ENCODE results near the gene EGFL8.

Gene EGFL8

DNA sequence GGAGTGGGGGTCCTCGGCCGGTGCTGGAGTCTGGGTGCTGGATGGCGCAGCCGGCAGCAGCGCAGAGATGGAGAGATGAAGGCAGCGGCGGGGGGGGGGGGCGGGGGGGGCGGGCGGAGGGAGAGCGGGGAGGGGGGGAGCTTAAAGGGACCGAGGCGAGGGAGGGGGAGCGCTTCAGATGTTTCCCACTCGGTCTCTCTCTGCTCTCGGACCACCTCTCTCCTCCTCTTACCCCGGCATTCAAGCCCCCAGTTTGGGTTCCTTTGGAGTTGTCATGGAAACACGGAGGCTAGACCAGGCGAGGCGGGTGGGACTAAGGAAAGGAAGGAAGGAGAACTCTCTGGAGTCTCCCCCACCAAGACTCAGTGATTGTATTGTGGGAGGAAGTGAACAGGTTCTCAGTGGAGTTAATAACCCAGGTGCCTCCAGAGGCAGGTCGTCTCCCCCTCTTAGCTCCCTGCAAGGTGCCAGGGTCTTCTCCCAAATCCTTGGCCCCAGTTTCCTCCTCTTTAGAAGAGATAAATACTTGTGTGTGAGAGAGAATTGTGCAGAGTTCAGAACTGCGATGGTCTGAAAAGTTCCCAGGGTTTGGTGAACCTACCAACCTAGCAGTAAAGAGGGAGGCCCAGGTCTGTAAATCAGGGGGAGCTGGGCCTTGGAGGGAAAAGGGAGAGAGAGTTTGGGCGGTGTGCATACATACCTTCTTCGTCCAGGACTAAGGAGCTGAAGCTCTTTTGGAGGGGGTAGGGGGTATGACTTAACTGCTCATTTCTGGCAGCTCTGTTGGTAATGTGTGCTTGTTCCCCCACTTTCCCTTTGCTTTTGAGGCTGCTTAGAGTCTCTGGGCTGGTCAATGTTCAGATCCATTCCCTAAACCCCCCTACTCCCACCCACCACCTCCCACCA is 12.3 kb upstream of the EGFL8 start, which contains the start of gene PRRT1:
Gene PRRT1 (minus strand): TSS at position 77 of the 906 bp plus-strand sequence. CDS start 112 bp downstream, outside the sequence.
- TF ChIP-seq, protein P1, sequence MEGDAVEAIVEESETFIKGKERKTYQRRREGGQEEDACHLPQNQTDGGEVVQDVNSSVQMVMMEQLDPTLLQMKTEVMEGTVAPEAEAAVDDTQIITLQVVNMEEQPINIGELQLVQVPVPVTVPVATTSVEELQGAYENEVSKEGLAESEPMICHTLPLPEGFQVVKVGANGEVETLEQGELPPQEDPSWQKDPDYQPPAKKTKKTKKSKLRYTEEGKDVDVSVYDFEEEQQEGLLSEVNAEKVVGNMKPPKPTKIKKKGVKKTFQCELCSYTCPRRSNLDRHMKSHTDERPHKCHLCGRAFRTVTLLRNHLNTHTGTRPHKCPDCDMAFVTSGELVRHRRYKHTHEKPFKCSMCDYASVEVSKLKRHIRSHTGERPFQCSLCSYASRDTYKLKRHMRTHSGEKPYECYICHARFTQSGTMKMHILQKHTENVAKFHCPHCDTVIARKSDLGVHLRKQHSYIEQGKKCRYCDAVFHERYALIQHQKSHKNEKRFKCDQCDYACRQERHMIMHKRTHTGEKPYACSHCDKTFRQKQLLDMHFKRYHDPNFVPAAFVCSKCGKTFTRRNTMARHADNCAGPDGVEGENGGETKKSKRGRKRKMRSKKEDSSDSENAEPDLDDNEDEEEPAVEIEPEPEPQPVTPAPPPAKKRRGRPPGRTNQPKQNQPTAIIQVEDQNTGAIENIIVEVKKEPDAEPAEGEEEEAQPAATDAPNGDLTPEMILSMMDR (IDR thresholded peaks at IDR 0.05; ENCODE audit: extremely low read depth, missing control alignments) = no peak
- no peak for DNase-seq (ENCODE audit: low spot score)

DNA sequence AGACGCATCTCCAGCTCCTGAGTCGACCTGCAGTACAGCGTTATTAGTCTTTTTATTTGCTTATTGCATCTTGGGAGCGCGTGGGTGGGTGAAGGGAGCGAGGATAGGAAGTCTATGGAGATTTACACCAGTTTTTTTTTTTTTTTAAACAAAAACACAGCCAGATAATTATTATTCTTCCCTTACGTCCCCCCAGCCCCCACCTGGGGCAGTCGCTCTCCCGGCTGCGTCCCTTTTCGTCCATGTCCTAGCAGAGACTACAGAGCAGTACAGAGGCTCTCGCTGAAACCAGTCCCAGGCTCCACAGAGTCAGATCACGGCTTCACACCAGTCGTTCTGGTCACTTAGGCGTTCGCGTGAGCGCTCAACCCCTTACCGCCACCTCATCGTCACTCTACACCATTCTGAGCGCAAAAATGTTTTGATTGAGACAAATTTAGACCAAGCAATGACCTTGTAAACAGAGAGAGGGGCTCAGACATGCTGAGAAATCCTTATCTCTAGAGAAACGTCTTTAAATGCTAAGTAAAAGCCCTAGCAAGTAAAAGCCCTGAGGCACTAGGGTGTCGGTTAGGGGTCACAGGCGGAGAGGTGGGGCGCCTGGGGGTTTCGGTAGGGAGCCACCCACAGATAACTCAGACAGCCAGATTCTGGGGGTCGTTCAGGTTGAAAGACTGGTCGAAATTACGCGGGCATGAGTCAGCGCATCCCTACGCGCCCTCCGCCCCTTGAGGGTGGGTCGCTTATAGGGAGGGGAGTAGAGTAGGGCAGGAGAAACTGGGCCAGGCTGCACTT is 11.4 kb upstream of the EGFL8 start:
- no peak for DNase-seq (ENCODE audit: low spot score)
- TF ChIP-seq, protein P1 (IDR thresholded peaks at IDR 0.05; ENCODE audit: extremely low read depth, missing control alignments) = no peak

DNA sequence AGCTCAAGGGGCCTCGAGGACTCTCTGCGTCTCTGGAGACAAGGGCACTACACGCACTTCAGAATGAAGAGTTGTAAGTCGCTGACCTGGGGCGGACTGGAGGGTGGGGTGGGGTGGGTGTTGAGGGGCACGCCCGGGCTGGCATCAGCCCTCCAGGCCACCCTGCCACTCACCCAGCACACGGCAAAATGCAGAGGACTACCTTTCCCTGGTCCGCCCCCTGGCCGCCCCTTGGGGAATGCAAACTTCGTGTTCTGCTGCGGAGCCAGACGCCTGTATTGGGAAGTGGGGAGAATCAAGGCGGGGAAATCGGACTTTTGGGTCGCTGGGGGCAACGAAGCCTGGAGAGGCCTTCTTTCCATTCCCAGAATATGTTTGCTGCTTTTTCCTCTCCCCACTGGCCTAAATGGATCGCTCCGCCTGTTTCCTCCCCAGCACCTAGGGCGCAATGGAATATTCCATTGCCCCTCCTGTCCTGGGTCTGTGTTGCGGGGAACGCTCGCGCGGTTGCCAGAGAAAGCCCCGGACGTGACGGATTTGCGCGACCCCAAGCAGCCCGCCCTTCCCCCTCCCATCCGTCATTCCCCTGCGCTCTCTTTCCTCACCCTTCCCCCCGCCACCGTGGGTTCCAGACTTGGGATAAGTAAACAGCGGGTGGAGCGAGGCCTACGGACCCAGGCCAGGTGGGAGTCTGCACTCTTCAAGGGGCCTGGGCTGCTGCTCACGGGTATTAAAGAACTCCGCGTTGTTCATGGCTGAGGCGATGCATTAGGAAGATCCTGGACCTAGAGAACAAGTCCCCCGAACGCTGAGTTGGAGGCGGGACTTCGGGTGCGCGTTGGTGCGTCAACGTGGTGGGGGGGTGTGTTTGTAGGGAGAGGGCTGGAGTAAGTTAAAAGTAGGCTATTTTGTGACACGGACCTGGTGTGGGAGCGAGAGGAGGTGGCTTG is 10.6 kb upstream of the EGFL8 start, which contains the start of gene PPT2:
Gene PPT2 (plus strand): TSS at position 578 of the 950 bp plus-strand sequence. CDS start 454 bp downstream, outside the sequence.
- TF ChIP-seq, protein P1 (IDR thresholded peaks at IDR 0.05; ENCODE audit: extremely low read depth, missing control alignments) = no peak
- DNase-seq (ENCODE audit: low spot score) = peak; percentile 71

DNA sequence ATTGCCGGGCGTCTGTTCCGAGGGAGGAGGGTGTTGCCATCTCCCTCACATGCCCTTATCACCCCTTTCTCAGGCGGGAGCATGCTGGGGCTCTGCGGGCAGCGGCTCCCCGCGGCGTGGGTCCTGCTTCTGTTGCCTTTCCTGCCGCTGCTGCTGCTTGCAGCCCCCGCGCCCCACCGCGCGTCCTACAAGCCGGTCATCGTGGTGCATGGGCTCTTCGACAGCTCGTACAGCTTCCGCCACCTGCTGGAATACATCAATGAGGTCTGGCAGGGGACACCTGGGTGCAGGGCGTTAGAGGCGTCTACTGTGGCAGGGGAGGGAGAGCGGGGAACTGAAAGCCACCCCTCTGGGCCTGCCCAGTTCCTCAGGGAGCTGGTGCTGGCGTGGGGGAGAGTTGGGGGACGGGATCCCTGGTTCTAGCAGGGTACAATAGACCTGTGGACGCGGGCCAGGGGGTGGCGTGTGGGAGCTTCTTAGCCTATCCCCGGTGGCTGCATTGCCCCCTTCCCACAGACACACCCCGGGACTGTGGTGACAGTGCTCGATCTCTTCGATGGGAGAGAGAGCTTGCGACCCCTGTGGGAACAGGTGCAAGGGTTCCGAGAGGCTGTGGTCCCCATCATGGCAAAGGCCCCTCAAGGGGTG is 9.8 kb upstream of the EGFL8 start:
- TF ChIP-seq, protein P1 (IDR thresholded peaks at IDR 0.05; ENCODE audit: extremely low read depth, missing control alignments) = peak; percentile 79
- DNase-seq (ENCODE audit: low spot score) = peak; percentile 88

DNA sequence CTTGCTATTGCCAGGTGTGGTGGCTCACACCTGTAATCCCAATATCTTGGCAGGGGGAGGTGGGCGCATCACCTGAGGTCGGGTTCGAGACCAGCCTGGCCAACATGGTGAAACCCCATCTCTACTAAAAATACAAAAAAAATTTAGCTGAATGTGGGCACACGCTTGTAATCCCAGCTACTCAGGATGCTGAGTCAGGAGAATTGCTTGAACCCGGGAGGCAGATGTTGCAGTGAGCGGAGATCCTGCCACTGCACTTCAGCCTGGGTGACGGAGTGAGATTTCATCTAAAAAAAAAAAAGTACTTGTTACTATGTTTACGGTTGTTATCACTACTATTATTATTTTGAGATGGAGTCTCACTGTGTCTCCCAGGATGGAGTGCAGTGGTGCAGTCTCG is 7.5 kb upstream of the EGFL8 start:
- TF ChIP-seq, protein P1 (IDR thresholded peaks at IDR 0.05; ENCODE audit: extremely low read depth, missing control alignments) = no peak

DNA sequence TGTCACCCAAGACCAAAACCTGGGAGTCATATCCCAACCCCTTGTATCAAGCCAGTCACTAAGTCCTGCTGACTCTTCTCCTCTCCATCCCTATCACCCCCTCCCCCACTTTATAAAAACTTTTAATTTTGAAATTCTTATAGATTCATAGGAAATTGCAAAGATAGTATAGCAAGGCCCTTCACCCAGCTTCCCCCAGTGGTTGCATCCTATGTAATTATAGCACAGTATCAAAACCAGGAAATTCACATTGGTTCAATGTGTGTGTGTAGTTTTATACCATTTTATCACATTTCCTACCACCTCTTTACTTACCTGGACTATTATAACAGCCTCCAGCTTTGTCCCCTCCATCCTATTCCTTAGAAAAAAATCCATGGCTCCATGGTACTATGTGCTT is 6.3 kb upstream of the EGFL8 start:
- TF ChIP-seq, protein P1 (IDR thresholded peaks at IDR 0.05; ENCODE audit: extremely low read depth, missing control alignments) = no peak
- DNase-seq (ENCODE audit: low spot score) = no peak

More for the DNA sequence above, 7.5 kb upstream of the EGFL8 start:
- DNase-seq (ENCODE audit: low spot score) = no peak

All from GM20000 (cell line).